Activated CD8-positive, alpha-beta T cell treated with anti-CD3 and anti-CD28 coated beads for 36 hours (primary cell): ENCODE results near the gene NKAIN2. TPM values are rescaled to one million over a fixed set of nuclear protein-coding genes. Genes with fewer than 3 reads are reported as not detected.

ENCODE experiments used
- ATAC-seq: fragments of 200-7000 bp; cut with Tn5 transposase; one replicate; pipeline ENCODE4 v1.10.0; 2021; ENCODE audit warnings: mild to moderate bottlenecking, moderate library complexity
- CTCF ChIA-PET: fragments of 350-600 bp; sonication (Branson Sonifier 250); formaldehyde crosslinking; loops from one replicate; lab custom pipeline; 2021; ENCODE audit warnings: antibody characterized with exemption; lab: Charles Lee
- POLR2A ChIA-PET: fragments of 350-600 bp; sonication (Branson Sonifier 250); formaldehyde crosslinking; loops from one replicate; lab custom pipeline; 2021; ENCODE audit warnings: antibody characterized with exemption; lab: Charles Lee
- DNase-seq: peaks from one replicate; pipeline ENCODE4 v3.0.0-alpha.2; 2020
- H3K27ac Mint-ChIP-seq: one replicate; pipeline ENCODE4 v1.8.0; 2021; ENCODE audit warnings: mild to moderate bottlenecking, mixed read lengths
- H3K27me3 Mint-ChIP-seq: one replicate; pipeline ENCODE4 v1.8.0; 2021; ENCODE audit warnings: mixed read lengths
- H3K36me3 Mint-ChIP-seq: one replicate; pipeline ENCODE4 v1.8.0; 2021; ENCODE audit warnings: low read depth, mixed read lengths
- H3K4me1 Mint-ChIP-seq: one replicate; pipeline ENCODE4 v1.8.0; 2021; ENCODE audit warnings: low read depth, mixed read lengths
- H3K4me3 Mint-ChIP-seq: one replicate; pipeline ENCODE4 v1.8.0; 2021; ENCODE audit warnings: mild to moderate bottlenecking, moderate library complexity, mixed read lengths
- H3K9me3 Mint-ChIP-seq: one replicate; pipeline ENCODE4 v1.8.0; 2021; ENCODE audit warnings: mixed read lengths
- intact Hi-C: fragments of 100-400 bp; cut with micrococcal nuclease; formaldehyde crosslinking; loops from one replicate; pipeline ENCODE4 v1.10.0; 2022
- total RNA-seq, 2 experiments: library from RNA; stranded (reverse); gene quantifications; one replicate each; pipeline ENCODE4 v1.2.3, GENCODE V29; 2021
- TF ChIP-seq, protein P1 (sequence below): fragments of 200-600 bp; IDR thresholded peaks from one replicate; pipeline ENCODE4 v1.8.0; 2022; ENCODE audit warnings: antibody characterized with exemption, mild to moderate bottlenecking

Gene NKAIN2
- total RNA-seq, 2 experiments from 2014 or later = not detected

DNA sequence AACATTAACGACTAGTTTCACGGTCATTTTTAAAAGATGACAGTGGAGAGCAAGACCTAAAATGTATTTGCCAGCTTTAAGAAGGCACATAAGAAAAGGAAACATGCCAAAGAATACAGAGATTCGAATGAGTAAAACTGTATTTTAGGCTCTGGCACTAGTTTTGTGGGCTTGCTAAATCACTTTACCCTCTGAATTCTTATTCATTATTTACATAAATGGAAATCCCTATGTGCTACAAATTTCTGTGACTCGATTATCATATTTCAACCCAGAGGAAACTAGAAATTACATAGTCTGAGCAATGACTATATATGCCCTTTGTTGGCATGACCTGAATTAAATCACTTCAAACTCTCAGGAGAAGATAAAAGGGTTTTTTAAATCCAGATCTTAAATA lies 716.8 kb downstream of the NKAIN2 start:
- H3K27me3 Mint-ChIP-seq = no peaks in the 10 kb centered on the region
- no peak for DNase-seq
- ChIA-PET CTCF (no interaction called here), POLR2A (no interaction called here)
- TF ChIP-seq, protein P1, sequence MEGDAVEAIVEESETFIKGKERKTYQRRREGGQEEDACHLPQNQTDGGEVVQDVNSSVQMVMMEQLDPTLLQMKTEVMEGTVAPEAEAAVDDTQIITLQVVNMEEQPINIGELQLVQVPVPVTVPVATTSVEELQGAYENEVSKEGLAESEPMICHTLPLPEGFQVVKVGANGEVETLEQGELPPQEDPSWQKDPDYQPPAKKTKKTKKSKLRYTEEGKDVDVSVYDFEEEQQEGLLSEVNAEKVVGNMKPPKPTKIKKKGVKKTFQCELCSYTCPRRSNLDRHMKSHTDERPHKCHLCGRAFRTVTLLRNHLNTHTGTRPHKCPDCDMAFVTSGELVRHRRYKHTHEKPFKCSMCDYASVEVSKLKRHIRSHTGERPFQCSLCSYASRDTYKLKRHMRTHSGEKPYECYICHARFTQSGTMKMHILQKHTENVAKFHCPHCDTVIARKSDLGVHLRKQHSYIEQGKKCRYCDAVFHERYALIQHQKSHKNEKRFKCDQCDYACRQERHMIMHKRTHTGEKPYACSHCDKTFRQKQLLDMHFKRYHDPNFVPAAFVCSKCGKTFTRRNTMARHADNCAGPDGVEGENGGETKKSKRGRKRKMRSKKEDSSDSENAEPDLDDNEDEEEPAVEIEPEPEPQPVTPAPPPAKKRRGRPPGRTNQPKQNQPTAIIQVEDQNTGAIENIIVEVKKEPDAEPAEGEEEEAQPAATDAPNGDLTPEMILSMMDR = no peak
- H3K36me3 Mint-ChIP-seq = no peaks in the 10 kb centered on the region
- H3K4me3 Mint-ChIP-seq = no peak overlapping the region
- no peaks in the 10 kb centered on the region for H3K4me1 Mint-ChIP-seq
- intact Hi-C loops = no loop called here
- H3K27ac Mint-ChIP-seq = no peak overlapping the region
- no peak for ATAC-seq
- H3K9me3 Mint-ChIP-seq = no peaks in the 10 kb centered on the region

DNA sequence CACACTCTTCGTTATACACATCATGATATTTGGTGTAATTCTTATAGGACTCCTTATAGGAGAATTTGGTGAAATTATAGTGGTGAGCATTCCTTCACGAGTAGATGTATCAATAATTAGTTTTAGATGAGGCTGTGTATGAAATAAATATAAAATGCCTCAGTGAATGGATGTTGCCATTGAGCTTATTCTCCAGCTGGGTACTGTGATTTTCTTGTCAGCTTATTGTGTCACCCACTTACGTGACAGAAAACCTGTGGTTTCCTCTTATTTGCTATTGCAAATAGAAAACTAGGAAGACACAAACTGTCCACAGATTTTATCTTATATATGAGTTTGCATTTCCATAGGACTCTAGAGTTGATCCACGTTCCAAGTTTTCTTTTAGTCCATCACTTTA lies 718.7 kb downstream of the NKAIN2 start:
- TF ChIP-seq, protein P1 = no peak
- H3K27ac Mint-ChIP-seq = no peak overlapping the region
- no peaks in the 10 kb centered on the region for H3K36me3 Mint-ChIP-seq
- ChIA-PET POLR2A (no interaction called here), CTCF (no interaction called here)
- no peaks in the 10 kb centered on the region for H3K4me1 Mint-ChIP-seq
- H3K9me3 Mint-ChIP-seq = no peaks in the 10 kb centered on the region
- intact Hi-C loops = no loop called here
- ATAC-seq = no peak
- DNase-seq = no peak
- H3K4me3 Mint-ChIP-seq = no peak overlapping the region
- no peaks in the 10 kb centered on the region for H3K27me3 Mint-ChIP-seq

DNA sequence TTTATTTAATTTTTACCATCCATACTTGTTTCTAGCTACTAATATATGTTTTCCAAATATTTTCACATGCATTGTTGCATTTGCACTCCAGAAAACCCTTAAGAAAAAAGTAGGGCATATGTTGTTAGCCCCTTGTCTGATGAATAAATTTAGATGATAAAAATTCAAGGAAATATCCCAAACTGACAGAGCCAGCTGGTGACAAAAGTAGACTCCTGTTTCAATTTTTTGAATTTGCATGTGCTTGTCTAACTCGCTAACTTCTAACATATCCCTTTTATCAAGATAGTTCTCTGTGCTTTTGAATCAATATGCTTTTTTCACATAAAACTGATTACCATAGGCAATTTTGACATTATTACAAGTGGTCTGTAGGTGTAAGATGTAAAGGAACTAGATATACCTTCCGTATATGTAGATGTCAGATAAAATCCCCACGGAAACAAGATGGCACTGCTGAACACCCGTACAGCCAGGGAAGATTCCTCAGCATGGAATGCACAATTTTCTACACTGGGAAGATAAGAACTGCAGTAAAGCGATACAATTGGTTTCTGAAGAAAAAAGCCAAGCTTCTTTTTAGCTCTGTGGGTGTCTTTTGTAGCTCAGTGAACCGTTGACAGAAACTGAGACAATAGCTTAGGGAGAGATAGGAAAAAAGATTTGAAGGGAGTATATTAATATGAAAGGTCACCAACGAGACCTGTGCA lies 721.0 kb downstream of the NKAIN2 start:
- DNase-seq (no peak), ATAC-seq (no peak)
- ChIA-PET CTCF (no interaction called here), POLR2A (no interaction called here)
- Mint-ChIP-seq H3K9me3 (no peaks in the 10 kb centered on the region), H3K4me1 (no peaks in the 10 kb centered on the region), H3K27me3 (no peaks in the 10 kb centered on the region), H3K4me3 (no peak overlapping the region), H3K27ac (no peak overlapping the region), H3K36me3 (no peaks in the 10 kb centered on the region)
- TF ChIP-seq, protein P1 = no peak
- intact Hi-C loops = no loop called here

DNA sequence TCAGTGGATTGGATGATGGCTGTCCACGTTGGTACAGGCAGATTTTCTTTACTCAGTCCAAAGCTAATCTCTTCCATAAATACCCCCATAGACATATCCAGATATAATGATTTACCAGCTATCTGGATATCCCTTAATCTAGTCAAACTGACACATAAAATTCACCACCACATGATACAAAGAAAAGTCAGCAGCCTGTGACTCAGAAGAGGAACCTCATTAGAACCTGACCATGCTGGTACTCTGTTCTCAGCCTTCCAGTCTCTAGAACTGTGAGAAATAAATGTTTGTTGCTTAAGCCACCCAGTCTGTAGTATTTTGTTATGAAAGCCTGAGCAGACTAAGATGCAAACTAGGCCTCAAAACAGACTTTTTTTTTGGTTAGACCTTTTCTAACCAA lies 727.3 kb downstream of the NKAIN2 start:
- H3K36me3 Mint-ChIP-seq = no peaks in the 10 kb centered on the region
- H3K27me3 Mint-ChIP-seq = no peaks in the 10 kb centered on the region
- H3K4me3 Mint-ChIP-seq = no peak overlapping the region
- no peaks in the 10 kb centered on the region for H3K4me1 Mint-ChIP-seq
- ChIA-PET POLR2A (no interaction called here), CTCF (no interaction called here)
- no peak overlapping the region for H3K27ac Mint-ChIP-seq
- no peaks in the 10 kb centered on the region for H3K9me3 Mint-ChIP-seq
- TF ChIP-seq, protein P1 = no peak
- no peak for ATAC-seq
- no peak for DNase-seq
- intact Hi-C loops = no loop called here

DNA sequence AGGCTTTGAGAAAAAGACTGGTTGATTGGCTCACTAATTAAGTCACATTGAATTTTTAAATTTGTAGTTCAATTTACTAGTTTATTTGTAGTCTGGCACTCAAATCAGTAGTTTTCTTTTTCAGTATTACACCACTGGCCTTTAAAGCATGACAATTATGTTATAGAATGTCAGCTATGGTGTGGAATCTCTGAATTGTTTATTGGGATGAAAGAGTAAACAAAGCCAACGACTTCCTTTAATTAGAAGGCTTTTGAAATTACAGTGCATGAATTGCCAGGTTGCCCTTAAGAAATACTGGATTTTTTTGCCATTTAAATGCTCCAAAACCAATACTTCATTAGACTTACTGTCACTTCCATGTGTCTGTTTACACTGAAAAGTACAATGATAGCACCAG lies 731.6 kb downstream of the NKAIN2 start:
- TF ChIP-seq, protein P1 = no peak
- Mint-ChIP-seq H3K9me3 (no peaks in the 10 kb centered on the region), H3K27me3 (no peaks in the 10 kb centered on the region), H3K4me3 (no peak overlapping the region), H3K36me3 (no peaks in the 10 kb centered on the region), H3K27ac (no peak overlapping the region), H3K4me1 (no peaks in the 10 kb centered on the region)
- ATAC-seq (no peak), DNase-seq (no peak)
- intact Hi-C loops = no loop called here
- CTCF ChIA-PET = no interaction called here
- POLR2A ChIA-PET = no interaction called here
